HT1080 (cell line): ENCODE data around the gene SMARCB1. TPM values are rescaled to one million over a fixed set of nuclear protein-coding genes. Genes with fewer than 3 reads are reported as not detected.
A peak's percentile ranks its signal among the peaks of the same experiment; 100 is the strongest.

Source experiments
- DNase-seq: peaks from one replicate; pipeline ENCODE4 v3.0.0-alpha.2; 2015; ENCODE audit warnings: low read depth
- total RNA-seq: library from RNA; depleted of rRNA; stranded (reverse); fragments of >200 nt; shearing (Covaris generic); gene quantifications from 2 replicates; pipeline ENCODE4 v1.2.3, GENCODE V29; 2014

SMARCB1 gene
- total RNA-seq, 1 experiment from 2014 or later: 107 TPM

DNA sequence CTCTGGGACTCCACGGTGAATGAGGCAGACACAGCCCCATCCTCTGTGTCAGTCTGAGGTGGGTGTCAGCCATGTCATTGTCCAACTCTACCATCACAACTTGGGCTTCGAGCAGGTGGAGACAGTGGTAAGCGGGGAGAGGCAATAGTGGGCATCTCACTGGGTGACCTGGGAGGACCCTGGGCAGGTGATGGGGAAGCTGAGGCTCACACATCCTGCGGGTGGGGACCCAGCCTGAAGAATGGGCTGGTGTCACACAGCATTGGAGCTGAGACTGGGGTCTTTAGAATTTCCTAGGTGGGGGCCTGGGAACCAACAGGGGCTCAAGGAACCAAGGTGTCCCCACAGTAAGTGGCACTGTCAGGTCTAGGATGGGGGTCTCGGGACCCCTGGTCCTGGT is 7.0 kb upstream of the SMARCB1 start:
- no peak for DNase-seq

DNA sequence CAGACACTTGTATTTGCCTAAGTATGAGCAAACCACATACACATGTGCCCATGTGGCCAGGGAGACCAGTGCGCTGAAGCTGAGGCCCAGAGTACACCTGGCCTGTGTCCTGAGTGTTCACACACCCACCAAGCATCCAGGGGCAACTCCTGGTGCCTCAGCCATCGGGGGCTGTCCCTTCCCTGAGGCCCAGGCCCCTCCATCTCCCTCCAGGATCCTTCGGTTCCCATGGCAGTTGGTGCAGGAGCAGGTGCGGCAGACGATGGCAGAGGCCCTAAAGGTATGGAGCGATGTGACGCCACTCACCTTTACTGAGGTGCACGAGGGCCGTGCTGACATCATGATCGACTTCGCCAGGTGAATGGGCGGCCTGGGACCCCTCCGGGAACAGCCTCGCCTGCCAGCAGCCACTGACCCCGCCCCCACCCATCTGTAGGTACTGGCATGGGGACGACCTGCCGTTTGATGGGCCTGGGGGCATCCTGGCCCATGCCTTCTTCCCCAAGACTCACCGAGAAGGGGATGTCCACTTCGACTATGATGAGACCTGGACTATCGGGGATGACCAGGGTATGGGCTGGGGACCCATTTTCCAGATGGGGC is 6.5 kb upstream of the SMARCB1 start:
- DNase-seq: no peak

DNA sequence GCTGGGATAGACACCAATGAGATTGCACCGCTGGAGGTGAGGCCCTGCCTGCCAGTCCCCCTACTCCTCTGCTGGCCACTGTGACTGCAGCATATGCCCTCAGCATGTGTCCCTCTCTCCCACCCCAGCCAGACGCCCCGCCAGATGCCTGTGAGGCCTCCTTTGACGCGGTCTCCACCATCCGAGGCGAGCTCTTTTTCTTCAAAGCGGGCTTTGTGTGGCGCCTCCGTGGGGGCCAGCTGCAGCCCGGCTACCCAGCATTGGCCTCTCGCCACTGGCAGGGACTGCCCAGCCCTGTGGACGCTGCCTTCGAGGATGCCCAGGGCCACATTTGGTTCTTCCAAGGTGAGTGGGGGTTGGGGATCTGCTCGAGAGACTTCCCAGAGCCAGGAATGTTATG is 5.7 kb upstream of the SMARCB1 start:
- no peak for DNase-seq

DNA sequence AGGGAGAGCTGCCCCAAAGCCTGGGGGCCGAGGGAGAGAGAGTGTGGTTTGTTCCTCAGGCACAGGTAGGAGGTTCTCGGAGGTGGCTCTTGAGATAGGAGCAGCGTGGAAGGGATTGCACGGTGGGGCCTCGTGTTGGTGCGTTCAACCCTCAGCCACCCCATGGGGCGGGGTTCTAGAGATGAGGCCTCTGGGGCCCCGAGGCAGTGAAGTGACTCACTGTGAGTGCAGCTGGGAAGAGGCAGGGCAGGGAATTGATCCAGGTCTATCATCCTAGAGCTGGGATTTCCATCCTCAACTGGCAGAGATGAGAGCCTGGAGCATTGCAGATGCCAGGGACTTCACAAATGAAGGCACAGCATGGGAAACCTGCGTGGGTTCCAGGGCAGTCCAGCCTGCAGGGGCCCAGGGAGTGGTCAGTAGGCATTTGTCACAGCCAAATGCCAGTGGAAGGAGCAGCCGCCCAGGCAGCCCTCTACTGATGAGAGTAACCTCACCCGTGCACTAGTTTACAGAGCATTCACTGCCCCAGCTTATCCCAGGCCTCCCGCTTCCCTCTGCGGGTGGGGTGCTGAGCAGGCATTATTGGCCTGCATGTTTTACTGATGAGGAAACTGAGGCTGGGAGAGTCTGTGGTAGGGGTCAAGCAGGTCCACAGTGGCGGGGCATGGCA is 5.1 kb upstream of the SMARCB1 start:
- peak; percentile 58 for DNase-seq

DNA sequence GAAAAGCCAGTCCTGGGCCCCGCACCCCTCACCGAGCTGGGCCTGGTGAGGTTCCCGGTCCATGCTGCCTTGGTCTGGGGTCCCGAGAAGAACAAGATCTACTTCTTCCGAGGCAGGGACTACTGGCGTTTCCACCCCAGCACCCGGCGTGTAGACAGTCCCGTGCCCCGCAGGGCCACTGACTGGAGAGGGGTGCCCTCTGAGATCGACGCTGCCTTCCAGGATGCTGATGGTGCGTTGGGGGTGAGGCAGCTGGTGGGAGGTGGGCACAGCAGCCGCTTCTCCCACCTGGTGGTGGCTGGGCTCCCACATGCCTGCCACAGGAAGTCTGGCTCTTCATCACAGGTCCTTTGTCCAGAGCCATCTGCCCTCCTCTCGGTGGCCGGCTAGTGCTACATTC is 4.5 kb upstream of the SMARCB1 start:
- DNase-seq: no peak

DNA sequence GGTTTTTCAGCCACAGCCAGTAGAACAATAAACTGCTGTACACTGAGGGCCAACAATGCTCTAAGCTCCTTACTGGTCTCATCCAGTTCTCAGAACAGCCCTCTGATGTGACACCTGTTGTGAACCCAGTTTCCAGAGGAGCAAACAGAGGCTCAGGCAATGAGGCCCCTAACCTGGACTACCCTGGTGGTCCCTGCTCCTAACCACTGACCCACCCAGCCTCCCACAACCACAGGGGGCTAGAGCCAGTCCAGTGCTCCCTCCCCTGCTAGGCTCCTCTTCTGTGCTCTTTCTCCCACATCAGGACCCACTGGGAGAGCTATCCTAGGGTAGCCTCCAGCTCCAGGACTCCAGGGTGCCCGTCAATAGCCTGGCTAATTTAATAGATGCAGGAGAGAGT is 4.1 kb upstream of the SMARCB1 start:
- DNase-seq: no peak

DNA sequence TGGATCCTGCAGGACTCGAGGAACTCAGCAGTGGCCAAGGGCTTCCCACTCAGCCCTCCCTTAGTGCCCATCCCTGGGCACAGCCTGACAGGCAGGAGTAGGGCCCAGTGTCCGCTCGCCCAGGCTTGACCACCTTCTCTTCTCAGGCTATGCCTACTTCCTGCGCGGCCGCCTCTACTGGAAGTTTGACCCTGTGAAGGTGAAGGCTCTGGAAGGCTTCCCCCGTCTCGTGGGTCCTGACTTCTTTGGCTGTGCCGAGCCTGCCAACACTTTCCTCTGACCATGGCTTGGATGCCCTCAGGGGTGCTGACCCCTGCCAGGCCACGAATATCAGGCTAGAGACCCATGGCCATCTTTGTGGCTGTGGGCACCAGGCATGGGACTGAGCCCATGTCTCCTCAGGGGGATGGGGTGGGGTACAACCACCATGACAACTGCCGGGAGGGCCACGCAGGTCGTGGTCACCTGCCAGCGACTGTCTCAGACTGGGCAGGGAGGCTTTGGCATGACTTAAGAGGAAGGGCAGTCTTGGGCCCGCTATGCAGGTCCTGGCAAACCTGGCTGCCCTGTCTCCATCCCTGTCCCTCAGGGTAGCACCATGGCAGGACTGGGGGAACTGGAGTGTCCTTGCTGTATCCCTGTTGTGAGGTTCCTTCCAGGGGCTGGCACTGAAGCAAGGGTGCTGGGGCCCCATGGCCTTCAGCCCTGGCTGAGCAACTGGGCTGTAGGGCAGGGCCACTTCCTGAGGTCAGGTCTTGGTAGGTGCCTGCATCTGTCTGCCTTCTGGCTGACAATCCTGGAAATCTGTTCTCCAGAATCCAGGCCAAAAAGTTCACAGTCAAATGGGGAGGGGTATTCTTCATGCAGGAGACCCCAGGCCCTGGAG is 3.3 kb upstream of the SMARCB1 start:
- DNase-seq: no peak

DNA sequence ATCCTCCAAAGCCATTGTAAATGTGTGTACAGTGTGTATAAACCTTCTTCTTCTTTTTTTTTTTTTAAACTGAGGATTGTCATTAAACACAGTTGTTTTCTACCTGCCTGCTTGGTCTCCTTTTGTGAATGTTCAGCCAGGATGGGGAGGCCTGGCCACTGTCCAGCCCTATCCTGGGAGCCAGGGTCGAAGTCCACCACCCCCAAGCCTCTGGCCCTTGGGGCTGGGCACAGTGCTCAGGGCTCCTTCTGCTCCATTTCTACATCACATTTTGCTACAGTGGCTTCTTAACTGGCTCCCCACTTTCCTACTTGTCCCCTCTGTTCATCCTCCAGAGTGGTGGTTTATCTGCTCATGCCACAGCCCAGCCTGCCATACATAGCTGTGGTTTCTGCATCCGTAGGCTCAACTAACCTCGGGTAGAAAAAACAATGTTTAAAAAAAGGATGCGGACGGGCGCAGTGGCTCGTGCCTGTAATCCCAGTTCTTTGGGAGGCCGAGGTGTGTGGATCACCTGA is 2.5 kb upstream of the SMARCB1 start:
- DNase-seq: peak; percentile 71

DNA sequence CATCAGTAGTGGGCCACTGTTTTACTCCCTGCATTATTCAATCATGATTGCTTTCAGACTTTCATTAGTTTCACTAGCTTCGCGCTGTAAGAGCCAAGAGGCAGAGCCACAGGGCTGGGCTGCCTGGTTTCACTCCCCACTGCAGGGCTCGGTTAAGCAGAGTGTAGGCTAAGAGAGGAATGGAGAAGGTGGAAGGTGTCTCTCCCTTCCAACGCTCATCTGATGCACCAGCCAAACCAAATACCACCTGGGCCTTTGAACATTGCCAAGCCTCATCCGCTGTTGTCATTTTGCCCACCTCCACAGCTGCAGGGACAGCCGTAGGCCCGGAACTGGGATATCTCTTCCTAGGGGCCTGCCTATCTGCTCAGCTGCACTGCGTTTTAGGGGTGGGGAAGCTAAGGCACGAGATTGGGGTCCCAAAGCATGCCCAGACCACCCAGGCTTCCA is 480 bp upstream of the SMARCB1 start:
- DNase-seq: no peak

DNA sequence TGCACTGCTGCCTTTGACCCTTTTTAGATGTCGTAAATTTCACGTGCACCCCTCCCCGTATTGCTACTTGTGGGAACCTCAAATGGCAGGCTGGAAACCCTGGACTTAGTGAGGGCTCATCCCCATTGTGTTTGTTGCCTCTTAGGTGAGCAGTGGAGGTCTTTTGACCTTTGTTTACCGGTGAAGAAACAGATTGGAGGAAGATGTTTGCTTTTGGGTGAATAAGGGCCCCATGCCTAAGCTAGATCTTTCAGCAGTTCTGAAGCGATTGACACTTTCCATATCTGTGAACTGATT is 782 bp downstream of the SMARCB1 start:
- DNase-seq: no peak

DNA sequence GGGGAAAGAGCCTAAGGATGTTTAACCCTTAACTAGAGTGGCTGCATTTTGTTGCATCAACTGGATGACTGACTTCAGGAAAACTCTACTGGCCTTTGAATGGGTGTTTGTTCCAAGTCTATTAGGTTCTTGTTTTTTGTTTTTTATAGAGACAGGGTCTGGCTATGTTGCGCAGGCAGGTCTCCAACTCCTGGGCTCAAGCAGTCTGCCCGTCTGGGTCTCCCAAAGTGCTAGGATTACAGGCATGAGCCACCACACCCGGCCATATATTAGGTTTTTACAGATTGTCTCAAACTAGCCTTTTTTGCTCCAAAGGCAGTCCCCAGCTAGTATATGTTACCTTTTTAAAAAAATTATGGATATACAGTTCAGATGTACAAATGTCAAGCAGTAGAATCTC is 1.1 kb downstream of the SMARCB1 start:
- no peak for DNase-seq

DNA sequence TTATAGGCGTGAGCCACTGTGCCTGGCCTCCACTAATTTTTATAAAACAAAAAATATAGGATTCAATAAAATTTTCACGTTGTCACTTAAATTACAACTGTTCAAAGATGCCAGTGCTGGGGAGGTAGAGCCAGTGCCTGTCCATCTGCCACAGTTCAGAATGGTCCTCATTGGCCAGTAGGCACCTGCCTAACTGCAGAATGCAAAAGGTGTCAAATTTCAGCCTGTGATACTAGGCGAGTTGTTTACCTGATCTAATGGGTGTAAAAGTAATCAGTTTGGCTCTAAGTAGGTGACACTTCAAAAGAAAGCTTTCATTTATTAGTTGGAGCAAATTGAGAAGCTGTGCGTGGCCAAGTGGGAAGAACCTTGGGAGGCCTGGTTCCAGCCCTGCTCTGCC is 2.4 kb downstream of the SMARCB1 start:
- DNase-seq: no peak

DNA sequence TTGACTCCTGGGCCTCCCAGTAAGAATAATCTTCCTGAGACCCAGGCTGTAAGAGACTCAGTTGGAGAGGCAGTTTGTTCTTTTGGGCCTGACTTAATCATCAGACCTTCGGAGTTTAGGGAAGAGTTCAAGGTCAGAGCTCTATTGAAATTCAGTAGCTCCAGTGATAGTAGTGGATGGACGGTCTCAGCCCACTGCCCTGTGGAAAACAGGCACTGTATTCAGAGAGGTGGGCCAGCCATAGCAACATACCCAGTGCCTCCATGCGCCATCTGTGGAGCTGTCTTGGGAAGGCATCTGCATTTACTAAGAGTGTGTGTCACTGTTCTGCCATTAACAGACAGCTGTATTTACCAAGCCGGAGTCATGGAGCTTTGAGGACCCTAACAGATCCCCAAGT is 2.9 kb downstream of the SMARCB1 start:
- DNase-seq: no peak

DNA sequence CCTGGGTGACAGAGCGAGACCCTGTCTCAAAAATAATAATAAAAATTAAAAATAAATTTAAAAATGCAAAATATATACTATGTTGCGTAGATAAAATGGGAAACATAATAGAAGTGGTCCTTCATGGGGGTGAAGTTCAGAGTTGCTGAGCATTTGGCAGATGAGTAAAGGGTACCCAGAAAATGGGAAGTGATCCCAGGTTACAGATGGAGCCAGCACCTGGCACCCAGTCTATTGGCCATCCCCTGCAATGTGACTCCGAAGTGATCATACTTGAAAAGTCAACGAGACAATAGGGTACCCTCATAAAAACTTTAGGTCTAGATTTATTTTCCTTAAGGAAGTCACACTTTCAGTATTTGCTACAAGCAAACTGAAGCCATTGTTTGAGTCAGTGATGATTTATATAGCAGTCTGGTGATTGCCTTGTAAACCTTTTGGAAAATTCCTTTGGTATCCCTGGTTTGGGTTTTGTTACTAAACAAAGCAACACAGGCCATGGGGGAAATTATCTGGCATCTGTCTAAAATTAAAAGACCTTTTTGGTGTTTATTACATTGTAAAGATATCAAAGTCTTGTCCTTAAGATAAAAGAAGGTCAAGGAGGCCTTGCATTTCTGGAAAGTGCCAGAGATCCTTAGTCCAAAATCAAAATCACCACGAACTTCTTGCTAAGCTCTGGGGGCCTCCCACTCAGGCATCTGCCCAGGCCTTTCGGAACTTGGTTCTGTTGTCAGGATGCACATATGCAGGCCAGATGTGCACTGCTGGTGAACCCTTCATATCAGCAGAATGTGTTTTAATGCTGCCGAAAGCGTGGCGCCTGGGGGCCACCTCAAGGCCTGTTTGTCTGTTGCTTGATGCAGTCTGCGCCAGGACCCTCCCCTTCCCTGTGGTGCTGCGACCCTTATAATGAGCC is 4.3 kb downstream of the SMARCB1 start:
- no peak for DNase-seq

DNA sequence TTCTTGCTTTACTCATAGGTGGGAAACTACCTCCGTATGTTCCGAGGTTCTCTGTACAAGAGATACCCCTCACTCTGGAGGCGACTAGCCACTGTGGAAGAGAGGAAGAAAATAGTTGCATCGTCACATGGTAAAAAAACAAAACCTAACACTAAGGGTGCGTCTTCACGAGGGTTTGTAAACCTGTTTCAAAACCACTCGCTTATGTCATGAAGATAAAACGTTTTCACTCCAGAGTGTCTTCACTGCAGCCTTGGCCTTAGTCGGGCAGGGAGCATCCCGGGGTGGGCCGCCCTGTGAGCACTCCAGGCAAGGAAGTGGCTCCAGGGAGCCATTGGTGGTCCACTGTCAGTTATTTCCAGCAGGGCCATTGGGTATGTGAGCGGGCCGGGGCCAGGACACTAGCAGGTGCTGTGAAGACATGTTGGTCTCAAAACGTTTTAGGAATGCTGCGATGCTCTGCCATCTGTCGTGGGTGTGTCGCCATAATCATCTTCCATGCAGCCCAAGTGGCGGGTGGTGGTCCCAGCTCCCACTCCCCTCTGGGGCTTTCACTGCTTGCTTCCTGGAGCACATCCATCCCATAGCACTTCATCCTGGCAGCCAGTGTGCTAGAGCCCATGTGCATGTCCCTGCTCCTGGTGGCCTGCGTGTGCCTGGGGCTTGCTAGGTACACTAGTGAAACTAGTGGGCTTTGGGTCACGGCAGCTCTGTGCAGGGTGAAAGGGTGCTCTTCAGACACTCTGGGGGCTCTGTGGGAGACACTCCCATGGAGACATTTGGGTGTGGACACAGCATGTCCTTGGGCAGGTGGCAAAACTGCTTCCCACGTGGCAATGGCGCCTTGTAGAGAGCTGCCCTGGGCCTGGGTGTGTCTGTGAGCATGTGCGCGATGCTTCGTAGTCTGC is 5.2 kb downstream of the SMARCB1 start:
- DNase-seq: no peak

DNA sequence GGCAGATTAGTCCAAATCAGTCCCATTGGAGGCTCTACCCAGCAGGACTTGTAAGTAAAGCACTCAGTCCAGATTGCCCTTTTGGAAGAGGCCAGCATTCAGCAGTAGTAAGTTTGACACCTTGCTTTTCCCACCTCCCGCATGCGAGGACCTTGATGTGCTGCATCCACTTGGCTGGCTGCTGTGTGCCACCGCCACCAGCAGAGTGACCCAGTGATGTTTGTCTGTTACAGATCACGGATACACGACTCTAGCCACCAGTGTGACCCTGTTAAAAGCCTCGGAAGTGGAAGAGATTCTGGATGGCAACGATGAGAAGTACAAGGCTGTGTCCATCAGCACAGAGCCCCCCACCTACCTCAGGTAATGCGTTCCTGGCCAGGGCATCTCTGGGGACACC is 6.6 kb downstream of the SMARCB1 start:
- DNase-seq: no peak

DNA sequence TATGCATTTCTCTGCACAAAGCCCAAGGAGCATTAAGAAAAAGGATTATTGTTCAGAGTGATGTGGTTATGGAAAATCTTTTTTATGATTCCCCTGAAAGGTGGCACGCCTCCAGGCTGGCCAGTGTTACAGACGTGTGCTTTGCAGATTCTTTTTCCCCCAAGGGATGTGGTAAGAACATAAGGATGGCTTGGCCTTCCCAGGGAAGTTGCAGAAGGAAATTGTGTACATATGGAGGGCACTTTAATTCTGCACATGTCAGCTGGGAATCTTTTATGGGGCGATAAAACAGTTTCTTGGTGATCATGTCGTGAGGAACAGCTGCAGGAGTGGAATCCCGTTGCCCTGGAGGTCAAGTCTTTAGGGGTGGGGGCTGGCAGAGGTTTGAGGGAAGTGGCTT is 9.7 kb downstream of the SMARCB1 start:
- DNase-seq: no peak

DNA sequence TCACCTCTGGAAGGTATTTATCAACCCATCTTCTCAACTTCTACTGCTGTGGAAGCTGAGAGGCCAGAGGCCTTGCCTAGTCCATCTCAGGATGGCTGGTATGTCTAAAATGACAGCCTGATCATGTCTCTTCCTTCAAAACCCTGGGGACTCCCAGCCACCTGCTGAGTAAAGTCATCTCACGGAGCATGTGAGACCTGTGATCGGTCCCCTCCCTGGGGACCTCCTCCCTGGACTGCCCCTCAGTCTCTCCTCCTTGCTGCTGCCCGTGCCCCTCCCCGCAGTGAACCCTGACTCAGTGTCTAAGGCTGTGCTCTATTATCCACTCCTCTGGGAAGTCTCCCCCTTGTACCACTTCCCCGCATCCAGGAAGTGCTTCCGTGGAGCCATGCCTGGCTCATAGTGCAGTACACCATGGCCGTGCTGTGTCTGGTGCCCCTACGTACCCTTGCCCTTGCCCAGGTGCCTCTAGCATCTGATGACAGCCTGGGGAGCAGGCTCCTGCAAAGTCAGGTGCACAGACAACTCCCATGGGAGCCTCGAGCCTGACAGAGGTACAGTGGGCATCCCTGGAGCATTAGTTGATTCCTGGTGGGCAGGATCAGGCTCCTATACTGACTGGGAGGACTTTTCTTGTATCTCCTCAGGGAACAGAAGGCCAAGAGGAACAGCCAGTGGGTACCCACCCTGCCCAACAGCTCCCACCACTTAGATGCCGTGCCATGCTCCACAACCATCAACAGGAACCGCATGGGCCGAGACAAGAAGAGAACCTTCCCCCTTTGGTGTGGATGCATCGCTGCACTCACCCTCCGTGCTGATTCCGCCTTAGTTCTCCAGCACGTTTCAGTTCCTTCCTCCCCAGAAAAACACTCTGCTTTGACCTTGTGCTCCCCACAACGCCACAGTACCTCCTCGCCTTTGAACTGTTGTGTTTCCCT is 13.8 kb downstream of the SMARCB1 start:
- DNase-seq: no peak

DNA sequence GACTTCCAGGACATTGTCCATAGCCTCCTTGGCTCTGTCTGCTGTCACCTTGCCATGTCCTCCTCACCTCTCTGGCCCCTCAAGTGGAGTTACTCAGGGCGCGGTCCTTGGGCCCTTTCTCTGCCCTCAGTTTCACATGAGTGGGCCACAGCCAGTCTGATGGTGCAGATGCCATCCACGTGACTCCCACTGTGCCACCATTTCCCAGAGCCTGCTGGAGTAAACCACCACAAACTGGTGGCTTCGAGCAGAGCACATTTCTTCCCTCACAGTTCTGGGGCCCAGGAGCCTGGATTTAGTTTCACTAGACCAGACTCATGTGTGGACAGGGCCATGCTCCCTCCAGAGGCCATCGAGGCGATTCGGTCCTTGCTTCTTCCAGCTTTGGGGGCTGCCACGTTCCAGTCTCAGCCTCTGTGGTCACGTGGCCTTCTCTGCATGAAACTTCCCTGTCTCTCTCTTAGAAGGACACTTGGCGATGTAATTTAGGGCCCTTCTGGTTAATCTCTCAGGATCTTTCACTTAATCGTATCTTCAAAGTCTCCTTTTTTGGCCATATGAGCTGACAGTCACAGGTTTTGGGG is 14.6 kb downstream of the SMARCB1 start:
- DNase-seq: no peak
